ENCODE data around the gene DCTD. TPM values are rescaled to one million over a fixed set of nuclear protein-coding genes. Genes with fewer than 3 reads are reported as not detected.

Gene DCTD
- total and polyA plus RNA-seq, 2 experiments from 2014 or later = 39.3 to 40.3 TPM

DNA sequence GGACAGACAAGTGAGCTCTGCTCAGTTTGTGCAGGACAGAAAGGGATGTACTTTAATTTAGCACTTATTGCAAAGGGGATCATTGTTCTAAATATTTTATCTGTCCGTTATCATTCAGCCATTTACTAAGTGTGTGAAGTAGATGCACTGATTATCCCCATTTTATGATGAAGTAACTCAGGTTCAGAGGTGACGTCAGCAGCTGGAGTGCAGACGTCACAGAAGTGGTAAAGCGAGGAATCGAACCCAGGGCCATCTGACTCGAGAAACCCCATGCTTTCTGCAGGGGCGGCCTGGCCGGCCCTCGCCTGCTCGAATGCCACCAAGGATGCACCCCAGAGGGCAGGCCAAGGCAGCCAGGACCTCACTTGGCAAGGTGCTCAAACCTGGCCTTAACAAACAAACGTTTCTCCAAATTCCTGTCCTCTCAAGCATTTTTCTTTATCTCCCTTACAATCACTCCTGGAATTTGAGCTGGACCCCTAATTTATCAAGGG, 75.0 kb downstream of the DCTD start:
- no peaks in the 10 kb centered on the region for H3K79me2 ChIP-seq (replicated peaks; ENCODE audit: insufficient read depth)
- TF ChIP-seq STAT1 (IDR thresholded peaks at IDR 0.05; ENCODE audit: unreplicated experiment) = no peak
- no peak for TF ChIP-seq POLR2AphosphoS5 (IDR thresholded peaks at IDR 0.05; ENCODE audit: low read depth)
- TF ChIP-seq, protein P1, sequence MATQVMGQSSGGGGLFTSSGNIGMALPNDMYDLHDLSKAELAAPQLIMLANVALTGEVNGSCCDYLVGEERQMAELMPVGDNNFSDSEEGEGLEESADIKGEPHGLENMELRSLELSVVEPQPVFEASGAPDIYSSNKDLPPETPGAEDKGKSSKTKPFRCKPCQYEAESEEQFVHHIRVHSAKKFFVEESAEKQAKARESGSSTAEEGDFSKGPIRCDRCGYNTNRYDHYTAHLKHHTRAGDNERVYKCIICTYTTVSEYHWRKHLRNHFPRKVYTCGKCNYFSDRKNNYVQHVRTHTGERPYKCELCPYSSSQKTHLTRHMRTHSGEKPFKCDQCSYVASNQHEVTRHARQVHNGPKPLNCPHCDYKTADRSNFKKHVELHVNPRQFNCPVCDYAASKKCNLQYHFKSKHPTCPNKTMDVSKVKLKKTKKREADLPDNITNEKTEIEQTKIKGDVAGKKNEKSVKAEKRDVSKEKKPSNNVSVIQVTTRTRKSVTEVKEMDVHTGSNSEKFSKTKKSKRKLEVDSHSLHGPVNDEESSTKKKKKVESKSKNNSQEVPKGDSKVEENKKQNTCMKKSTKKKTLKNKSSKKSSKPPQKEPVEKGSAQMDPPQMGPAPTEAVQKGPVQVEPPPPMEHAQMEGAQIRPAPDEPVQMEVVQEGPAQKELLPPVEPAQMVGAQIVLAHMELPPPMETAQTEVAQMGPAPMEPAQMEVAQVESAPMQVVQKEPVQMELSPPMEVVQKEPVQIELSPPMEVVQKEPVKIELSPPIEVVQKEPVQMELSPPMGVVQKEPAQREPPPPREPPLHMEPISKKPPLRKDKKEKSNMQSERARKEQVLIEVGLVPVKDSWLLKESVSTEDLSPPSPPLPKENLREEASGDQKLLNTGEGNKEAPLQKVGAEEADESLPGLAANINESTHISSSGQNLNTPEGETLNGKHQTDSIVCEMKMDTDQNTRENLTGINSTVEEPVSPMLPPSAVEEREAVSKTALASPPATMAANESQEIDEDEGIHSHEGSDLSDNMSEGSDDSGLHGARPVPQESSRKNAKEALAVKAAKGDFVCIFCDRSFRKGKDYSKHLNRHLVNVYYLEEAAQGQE (IDR thresholded peaks at IDR 0.05; ENCODE audit: unreplicated experiment) = no peak
- peaks cover 4% of the 10 kb centered on the region; the same call in 1 of the 2 replicates for H3K4me1 ChIP-seq (ENCODE audit: insufficient read depth)
- H3K27me3 ChIP-seq (ENCODE audit: insufficient read depth) = no peaks in the 10 kb centered on the region
- DNase-seq (ENCODE audit: low spot score) = no peak
- Mint-ChIP-seq H3K4me3 (no peak overlapping the region), H3K27ac (no peak overlapping the region), H3K9me3 (no peaks in the 10 kb centered on the region), H3K36me3 (ENCODE audit: low read depth) (no peaks in the 10 kb centered on the region), H3K4me1 (peaks cover 15% of the 10 kb centered on the region), H3K27me3 (ENCODE audit: insufficient read depth, low read depth, poor library complexity) (peaks cover 6% of the 10 kb centered on the region)
- no peaks in the 10 kb centered on the region for H3F3A ChIP-seq (replicated peaks; ENCODE audit: low read depth)
- H3K27ac ChIP-seq (ENCODE audit: low read depth) = no peak overlapping the region
- no peaks in the 10 kb centered on the region for H4K20me1 ChIP-seq (replicated peaks; ENCODE audit: insufficient read depth)
- no peaks in the 10 kb centered on the region for H3K9me2 ChIP-seq (ENCODE audit: insufficient read depth)
- no peak for ATAC-seq
- no peaks in the 10 kb centered on the region for H3K36me3 ChIP-seq (ENCODE audit: insufficient read depth)
- H3K4me2 ChIP-seq = no peak overlapping the region
- H3K4me3 ChIP-seq = no peak overlapping the region
- H2AFZ ChIP-seq = peak overlapping the region; percentile 77

DNA sequence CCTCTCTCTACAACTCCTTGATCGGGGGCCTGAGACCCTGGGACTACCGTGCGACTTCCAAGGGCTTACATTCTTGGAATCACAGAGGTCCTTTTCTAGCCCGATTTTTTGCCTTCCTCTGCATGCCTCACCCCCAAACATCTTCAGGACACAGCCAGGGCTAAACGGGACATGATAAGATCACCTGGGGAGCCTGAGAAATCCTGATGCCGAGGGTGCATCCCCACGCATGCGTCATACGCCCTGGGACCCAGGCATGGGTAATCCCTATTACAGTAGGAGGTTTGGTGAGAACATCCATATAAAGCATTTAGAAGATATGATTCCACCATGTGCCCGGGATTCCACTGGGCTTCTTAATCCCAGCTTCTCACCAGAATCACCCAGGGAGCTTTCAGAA, 77.1 kb downstream of the DCTD start:
- Histone ChIP-seq H3K4me2 (no peak overlapping the region), H3K9me2 (ENCODE audit: insufficient read depth) (no peaks in the 10 kb centered on the region), H3F3A (replicated peaks; ENCODE audit: low read depth) (no peaks in the 10 kb centered on the region), H3K79me2 (replicated peaks; ENCODE audit: insufficient read depth) (no peaks in the 10 kb centered on the region), H2AFZ (no peak overlapping the region), H3K4me1 (ENCODE audit: insufficient read depth) (peaks cover 4% of the 10 kb centered on the region; the same call in 1 of the 2 replicates), H3K36me3 (ENCODE audit: insufficient read depth) (no peaks in the 10 kb centered on the region), H4K20me1 (replicated peaks; ENCODE audit: insufficient read depth) (no peaks in the 10 kb centered on the region), H3K4me3 (no peak overlapping the region), H3K27ac (ENCODE audit: low read depth) (no peak overlapping the region), H3K27me3 (ENCODE audit: insufficient read depth) (no peaks in the 10 kb centered on the region)
- Mint-ChIP-seq H3K9me3 (no peaks in the 10 kb centered on the region), H3K36me3 (ENCODE audit: low read depth) (no peaks in the 10 kb centered on the region; the same call in 2 of the 3 replicates), H3K4me1 (peaks cover 15% of the 10 kb centered on the region), H3K4me3 (no peak overlapping the region), H3K27ac (no peak overlapping the region), H3K27me3 (ENCODE audit: insufficient read depth, low read depth, poor library complexity) (peaks cover 11% of the 10 kb centered on the region)
- no peak for DNase-seq (ENCODE audit: low spot score)
- ATAC-seq = no peak
- no peak for TF ChIP-seq POLR2AphosphoS5 (IDR thresholded peaks at IDR 0.05; ENCODE audit: low read depth)
- TF ChIP-seq, protein P2, sequence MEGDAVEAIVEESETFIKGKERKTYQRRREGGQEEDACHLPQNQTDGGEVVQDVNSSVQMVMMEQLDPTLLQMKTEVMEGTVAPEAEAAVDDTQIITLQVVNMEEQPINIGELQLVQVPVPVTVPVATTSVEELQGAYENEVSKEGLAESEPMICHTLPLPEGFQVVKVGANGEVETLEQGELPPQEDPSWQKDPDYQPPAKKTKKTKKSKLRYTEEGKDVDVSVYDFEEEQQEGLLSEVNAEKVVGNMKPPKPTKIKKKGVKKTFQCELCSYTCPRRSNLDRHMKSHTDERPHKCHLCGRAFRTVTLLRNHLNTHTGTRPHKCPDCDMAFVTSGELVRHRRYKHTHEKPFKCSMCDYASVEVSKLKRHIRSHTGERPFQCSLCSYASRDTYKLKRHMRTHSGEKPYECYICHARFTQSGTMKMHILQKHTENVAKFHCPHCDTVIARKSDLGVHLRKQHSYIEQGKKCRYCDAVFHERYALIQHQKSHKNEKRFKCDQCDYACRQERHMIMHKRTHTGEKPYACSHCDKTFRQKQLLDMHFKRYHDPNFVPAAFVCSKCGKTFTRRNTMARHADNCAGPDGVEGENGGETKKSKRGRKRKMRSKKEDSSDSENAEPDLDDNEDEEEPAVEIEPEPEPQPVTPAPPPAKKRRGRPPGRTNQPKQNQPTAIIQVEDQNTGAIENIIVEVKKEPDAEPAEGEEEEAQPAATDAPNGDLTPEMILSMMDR (conservative IDR thresholded peaks at IDR 0.05; ENCODE audit: low read depth in 2 of 2) = no peak
- TF ChIP-seq, protein P3, sequence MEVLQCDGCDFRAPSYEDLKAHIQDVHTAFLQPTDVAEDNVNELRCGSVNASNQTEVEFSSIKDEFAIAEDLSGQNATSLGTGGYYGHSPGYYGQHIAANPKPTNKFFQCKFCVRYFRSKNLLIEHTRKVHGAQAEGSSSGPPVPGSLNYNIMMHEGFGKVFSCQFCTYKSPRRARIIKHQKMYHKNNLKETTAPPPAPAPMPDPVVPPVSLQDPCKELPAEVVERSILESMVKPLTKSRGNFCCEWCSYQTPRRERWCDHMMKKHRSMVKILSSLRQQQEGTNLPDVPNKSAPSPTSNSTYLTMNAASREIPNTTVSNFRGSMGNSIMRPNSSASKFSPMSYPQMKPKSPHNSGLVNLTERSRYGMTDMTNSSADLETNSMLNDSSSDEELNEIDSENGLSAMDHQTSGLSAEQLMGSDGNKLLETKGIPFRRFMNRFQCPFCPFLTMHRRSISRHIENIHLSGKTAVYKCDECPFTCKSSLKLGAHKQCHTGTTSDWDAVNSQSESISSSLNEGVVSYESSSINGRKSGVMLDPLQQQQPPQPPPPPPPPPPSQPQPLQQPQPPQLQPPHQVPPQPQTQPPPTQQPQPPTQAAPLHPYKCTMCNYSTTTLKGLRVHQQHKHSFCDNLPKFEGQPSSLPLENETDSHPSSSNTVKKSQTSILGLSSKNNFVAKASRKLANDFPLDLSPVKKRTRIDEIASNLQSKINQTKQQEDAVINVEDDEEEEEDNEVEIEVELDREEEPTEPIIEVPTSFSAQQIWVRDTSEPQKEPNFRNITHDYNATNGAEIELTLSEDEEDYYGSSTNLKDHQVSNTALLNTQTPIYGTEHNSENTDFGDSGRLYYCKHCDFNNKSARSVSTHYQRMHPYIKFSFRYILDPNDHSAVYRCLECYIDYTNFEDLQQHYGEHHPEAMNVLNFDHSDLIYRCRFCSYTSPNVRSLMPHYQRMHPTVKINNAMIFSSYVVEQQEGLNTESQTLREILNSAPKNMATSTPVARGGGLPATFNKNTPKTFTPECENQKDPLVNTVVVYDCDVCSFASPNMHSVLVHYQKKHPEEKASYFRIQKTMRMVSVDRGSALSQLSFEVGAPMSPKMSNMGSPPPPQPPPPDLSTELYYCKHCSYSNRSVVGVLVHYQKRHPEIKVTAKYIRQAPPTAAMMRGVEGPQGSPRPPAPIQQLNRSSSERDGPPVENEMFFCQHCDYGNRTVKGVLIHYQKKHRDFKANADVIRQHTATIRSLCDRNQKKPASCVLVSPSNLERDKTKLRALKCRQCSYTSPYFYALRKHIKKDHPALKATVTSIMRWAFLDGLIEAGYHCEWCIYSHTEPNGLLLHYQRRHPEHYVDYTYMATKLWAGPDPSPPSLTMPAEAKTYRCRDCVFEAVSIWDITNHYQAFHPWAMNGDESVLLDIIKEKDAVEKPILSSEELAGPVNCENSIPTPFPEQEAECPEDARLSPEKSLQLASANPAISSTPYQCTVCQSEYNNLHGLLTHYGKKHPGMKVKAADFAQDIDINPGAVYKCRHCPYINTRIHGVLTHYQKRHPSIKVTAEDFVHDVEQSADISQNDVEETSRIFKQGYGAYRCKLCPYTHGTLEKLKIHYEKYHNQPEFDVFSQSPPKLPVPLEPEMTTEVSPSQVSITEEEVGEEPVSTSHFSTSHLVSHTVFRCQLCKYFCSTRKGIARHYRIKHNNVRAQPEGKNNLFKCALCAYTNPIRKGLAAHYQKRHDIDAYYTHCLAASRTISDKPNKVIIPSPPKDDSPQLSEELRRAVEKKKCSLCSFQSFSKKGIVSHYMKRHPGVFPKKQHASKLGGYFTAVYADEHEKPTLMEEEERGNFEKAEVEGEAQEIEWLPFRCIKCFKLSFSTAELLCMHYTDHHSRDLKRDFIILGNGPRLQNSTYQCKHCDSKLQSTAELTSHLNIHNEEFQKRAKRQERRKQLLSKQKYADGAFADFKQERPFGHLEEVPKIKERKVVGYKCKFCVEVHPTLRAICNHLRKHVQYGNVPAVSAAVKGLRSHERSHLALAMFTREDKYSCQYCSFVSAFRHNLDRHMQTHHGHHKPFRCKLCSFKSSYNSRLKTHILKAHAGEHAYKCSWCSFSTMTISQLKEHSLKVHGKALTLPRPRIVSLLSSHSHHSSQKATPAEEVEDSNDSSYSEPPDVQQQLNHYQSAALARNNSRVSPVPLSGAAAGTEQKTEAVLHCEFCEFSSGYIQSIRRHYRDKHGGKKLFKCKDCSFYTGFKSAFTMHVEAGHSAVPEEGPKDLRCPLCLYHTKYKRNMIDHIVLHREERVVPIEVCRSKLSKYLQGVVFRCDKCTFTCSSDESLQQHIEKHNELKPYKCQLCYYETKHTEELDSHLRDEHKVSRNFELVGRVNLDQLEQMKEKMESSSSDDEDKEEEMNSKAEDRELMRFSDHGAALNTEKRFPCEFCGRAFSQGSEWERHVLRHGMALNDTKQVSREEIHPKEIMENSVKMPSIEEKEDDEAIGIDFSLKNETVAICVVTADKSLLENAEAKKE (CRISPR knock-in tag; IDR thresholded peaks at IDR 0.05) = no peak
- TF ChIP-seq NANOG (IDR thresholded peaks at IDR 0.05; ENCODE audit: borderline replicate concordance) = no peak
- TF ChIP-seq EZH2 (IDR thresholded peaks at IDR 0.05; ENCODE audit: low read depth, unreplicated experiment) = no peak
- no peak for TF ChIP-seq CREB1 (CRISPR knock-in tag; IDR thresholded peaks at IDR 0.05; ENCODE audit: low read depth)
- no peak for TF ChIP-seq EZH2phosphoT487 (IDR thresholded peaks at IDR 0.05; ENCODE audit: unreplicated experiment)
